Smooth muscle cell (in vitro differentiated cells): Measurements from ENCODE around the gene STK10. TPM values are rescaled to one million over a fixed set of nuclear protein-coding genes. Genes with fewer than 3 reads are reported as not detected.
A peak's percentile ranks its signal among the peaks of the same experiment; 100 is the strongest.

Experiments used
- DNase-seq: peaks from one replicate; lab custom pipeline; 2025; ENCODE audit not compliant: unreplicated experiment; lab: John Stamatoyannopoulos, UW
- H2AFZ ChIP-seq: fragments of 200-600 bp; sonication (generic); 2 replicates; pipeline ENCODE4 v1.6.0; 2016; ENCODE audit warnings: antibody characterized with exemption, low read depth, mild to moderate bottlenecking
- H3F3A ChIP-seq: fragments of 200-600 bp; sonication (generic); 2 replicates; pipeline ENCODE4 v1.6.0; 2017; ENCODE audit warnings: antibody characterized with exemption, low read depth
- H3K27ac ChIP-seq: fragments of 200-600 bp; sonication (generic); 2 replicates; pipeline ENCODE4 v1.5.1; 2016; ENCODE audit warnings: low read depth, mild to moderate bottlenecking
- H3K27me3 ChIP-seq: fragments of 200-600 bp; sonication (generic); 2 replicates; pipeline ENCODE4 v1.6.1; 2016; ENCODE audit warnings: low read depth, mild to moderate bottlenecking
- H3K36me3 ChIP-seq: fragments of 200-600 bp; sonication (generic); 2 replicates; pipeline ENCODE4 v1.5.1; 2016; ENCODE audit warnings: low read depth
- H3K4me1 ChIP-seq: fragments of 200-600 bp; sonication (generic); 2 replicates; pipeline ENCODE4 v1.5.1; 2016; ENCODE audit warnings: low read depth
- H3K4me2 ChIP-seq: fragments of 200-600 bp; sonication (generic); 2 replicates; pipeline ENCODE4 v1.6.0; 2016; ENCODE audit warnings: mild to moderate bottlenecking
- H3K4me3 ChIP-seq: fragments of 200-600 bp; sonication (generic); 2 replicates; pipeline ENCODE4 v1.5.1; 2016; ENCODE audit warnings: mild to moderate bottlenecking
- H3K79me2 ChIP-seq: fragments of 200-600 bp; sonication (generic); 2 replicates; pipeline ENCODE4 v1.6.0; 2016; ENCODE audit warnings: low read depth, mild to moderate bottlenecking
- H3K9ac ChIP-seq: fragments of 200-600 bp; sonication (generic); 2 replicates; pipeline ENCODE4 v1.6.0; 2016; ENCODE audit warnings: low read depth
- H3K9me3 ChIP-seq: fragments of 200-600 bp; sonication (generic); replicated peaks from 2 replicates; pipeline ENCODE4 v1.5.1; 2016; ENCODE audit warnings: low read depth
- H4K20me1 ChIP-seq: fragments of 200-600 bp; sonication (generic); 2 replicates; pipeline ENCODE4 v1.6.0; 2016; ENCODE audit warnings: low read depth
- CTCF ChIP-seq: fragments of 200-600 bp; sonication (generic); IDR thresholded peaks from 2 replicates; pipeline ENCODE4 v1.5.1; 2017; ENCODE audit warnings: borderline replicate concordance, mild to moderate bottlenecking, antibody characterized with exemption; ENCODE audit not compliant: insufficient read depth, poor library complexity, severe bottlenecking
- WGBS: methylation state at CpG from one replicate; pipeline ENCODE4 v1.1.7; 2016; ENCODE audit warnings: low lambda C conversion rate; 5-methylcytosine and 5-hydroxymethylcytosine counted together
- polyA plus RNA-seq: library from polyadenylated mRNA; unstranded; fragments of >200 nt; fragmentation: Nextera tagmentation; extraction: Ambion mirVana; gene quantifications from 2 replicates; pipeline ENCODE4 v1.2.1, GENCODE V29; 2016
- total RNA-seq: library from RNA; depleted of rRNA; stranded (reverse); fragments of >200 nt; gene quantifications from 2 replicates; pipeline ENCODE4 v1.2.3, GENCODE V29; 2014

The STK10 gene
- total and polyA plus RNA-seq, 2 experiments from 2014 or later, result 10.7 to 26.0 TPM

GRCh38 chr5:172110921-172111851 is 76.8 kb downstream of the STK10 start:
- Histone ChIP-seq H3K4me3 (peak overlapping the region; percentile 3), H3K79me2 (no peaks in the 10 kb centered on the region), H3F3A (peaks cover 14% of the 10 kb centered on the region), H2AFZ (no peak overlapping the region), H4K20me1 (no peaks in the 10 kb centered on the region), H3K27ac (peak overlapping the region; percentile 73), H3K9ac (peak overlapping the region; percentile 25), H3K4me1 (peaks cover 13% of the 10 kb centered on the region), H3K4me2 (peak overlapping the region; percentile 80), H3K36me3 (no peaks in the 10 kb centered on the region), H3K9me3 (no peaks in the 10 kb centered on the region), H3K27me3 (no peaks in the 10 kb centered on the region)
- TF ChIP-seq CTCF, result no peak
- WGBS, result 39% methylated on average over 17 of the region's 17 CpGs
- no peak for DNase-seq

- Histone ChIP-seq H3K4me3 (no peak overlapping the region), H3K36me3 (no peaks in the 10 kb centered on the region), H3K27ac (no peak overlapping the region), H3K4me1 (peaks cover 13% of the 10 kb centered on the region), H3K9ac (no peak overlapping the region), H4K20me1 (no peaks in the 10 kb centered on the region), H3K9me3 (no peaks in the 10 kb centered on the region), H3F3A (peaks cover 14% of the 10 kb centered on the region), H3K79me2 (no peaks in the 10 kb centered on the region), H3K27me3 (no peaks in the 10 kb centered on the region), H3K4me2 (peak overlapping the region; percentile 80), H2AFZ (no peak overlapping the region)
- 86% methylated on average over 13 of the region's 14 CpGs for WGBS
- no peak for DNase-seq
- no peak for TF ChIP-seq CTCF
These were observed 77.7 kb downstream of the STK10 start for GRCh38 chr5:172110260-172110815.

- WGBS, result 89% methylated on average over 8 of the region's 8 CpGs
These were observed 78.3 kb downstream of the STK10 start for GRCh38 chr5:172109749-172110148.

More at GRCh38 chr5:172109749-172110148, 78.3 kb downstream of the STK10 start:
- Histone ChIP-seq H3F3A (peaks cover 14% of the 10 kb centered on the region), H3K4me3 (no peak overlapping the region), H3K36me3 (no peaks in the 10 kb centered on the region), H3K27ac (no peak overlapping the region), H4K20me1 (no peaks in the 10 kb centered on the region), H3K4me2 (no peak overlapping the region), H3K9ac (no peak overlapping the region), H3K27me3 (no peaks in the 10 kb centered on the region), H2AFZ (no peak overlapping the region), H3K9me3 (no peaks in the 10 kb centered on the region), H3K79me2 (no peaks in the 10 kb centered on the region), H3K4me1 (peaks cover 13% of the 10 kb centered on the region)
- TF ChIP-seq CTCF, result no peak
- DNase-seq, result no peak
